Bone marrow (tissue), 2 donors: ENCODE results near the gene CALR.
"Not testable (repeated sequence)": the region's sequence is repeated elsewhere in the genome, so short reads cannot be mapped to it uniquely, and the experiment has no call there.

Source experiments
- DNase-seq, 2 donors: peaks; one replicate each; lab custom pipeline; 2025; lab: John Stamatoyannopoulos, UW

Gene CALR

GRCh38 chr19:12937927-12938778 lies at the start of gene CALR:
Gene CALR (plus strand): TSS chr19:12938609. CDS start chr19:12938680, 71 bp downstream.
- DNase-seq: peak; percentile 97 to 99

GRCh38 chr19:12890299-12890786 lies 48.1 kb upstream of the CALR start:
- DNase-seq: not testable (repeated sequence)

GRCh38 chr19:12890787-12891552 lies 47.4 kb upstream of the CALR start, which contains the start of gene GCDH:
Gene GCDH (plus strand): TSS chr19:12891160. CDS start chr19:12891305, 145 bp downstream.
- DNase-seq: peak; percentile 71 to 99

GRCh38 chr19:12891553-12892021 lies 46.8 kb upstream of the CALR start:
- no peak for DNase-seq

- DNase-seq: no peak
Observed at GRCh38 chr19:12893582-12893981, 44.8 kb upstream of the CALR start.

GRCh38 chr19:12896460-12896859 lies 41.9 kb upstream of the CALR start:
- no peak for DNase-seq

GRCh38 chr19:12899891-12900518 lies 38.4 kb upstream of the CALR start:
- no peak for DNase-seq

- DNase-seq: no peak
Observed at GRCh38 chr19:12907166-12907565, 31.2 kb upstream of the CALR start.

GRCh38 chr19:12912571-12912970 lies 25.8 kb upstream of the CALR start:
- DNase-seq: no peak

GRCh38 chr19:12913011-12913561 lies 25.3 kb upstream of the CALR start:
- DNase-seq: no peak

- peak; percentile 8 to 93 for DNase-seq
Observed at GRCh38 chr19:12913851-12914690, 24.3 kb upstream of the CALR start.

- not testable (repeated sequence) for DNase-seq
Observed at GRCh38 chr19:12915860-12916259, 22.5 kb upstream of the CALR start.

GRCh38 chr19:12918253-12918652 lies 20.2 kb upstream of the CALR start:
- DNase-seq: no peak

- no peak for DNase-seq
Observed at GRCh38 chr19:12921047-12921446, 17.4 kb upstream of the CALR start.

GRCh38 chr19:12922959-12923358 lies 15.4 kb upstream of the CALR start:
- no peak for DNase-seq

- no peak for DNase-seq
Observed at GRCh38 chr19:12924621-12925310, 13.6 kb upstream of the CALR start.

- DNase-seq: peak in 1 of 2 donors; percentile 8
Observed at GRCh38 chr19:12930002-12930645, 8.3 kb upstream of the CALR start.

- no peak for DNase-seq
Observed at GRCh38 chr19:12932392-12933286, 5.8 kb upstream of the CALR start.
